Type B pancreatic cell (in vitro differentiated cells): ENCODE measurements around the gene TMEM234. TPM values are rescaled to one million over a fixed set of nuclear protein-coding genes. Genes with fewer than 3 reads are reported as not detected.

ENCODE experiments used
- DNase-seq: peaks from one replicate; pipeline ENCODE4 v3.0.0; 2021; ENCODE audit warnings: mixed read lengths; ENCODE audit not compliant: unreplicated experiment; ENCODE audit errors: extremely low spot score
- H3K27ac Mint-ChIP-seq: 2 replicates; pipeline ENCODE4 v1.8.0; 2021; ENCODE audit warnings: mild to moderate bottlenecking, mixed read lengths
- H3K27me3 Mint-ChIP-seq: 2 replicates; pipeline ENCODE4 v1.8.0; 2021; ENCODE audit warnings: mixed read lengths
- H3K36me3 Mint-ChIP-seq: 2 replicates; pipeline ENCODE4 v1.8.0; 2021; ENCODE audit warnings: mixed read lengths
- H3K4me1 Mint-ChIP-seq: one replicate; pipeline ENCODE4 v1.8.0; 2021; ENCODE audit warnings: mixed read lengths; ENCODE audit not compliant: unreplicated experiment
- H3K4me3 Mint-ChIP-seq: 2 replicates; pipeline ENCODE4 v1.8.0; 2021; ENCODE audit warnings: mild to moderate bottlenecking, mixed read lengths
- H3K9me3 Mint-ChIP-seq: 2 replicates; pipeline ENCODE4 v1.8.0; 2021; ENCODE audit warnings: mixed read lengths
- total RNA-seq: library from RNA; stranded (reverse); gene quantifications from 2 replicates; pipeline ENCODE4 v1.2.1, GENCODE V29; 2021; ENCODE audit warnings: low replicate concordance
- TF ChIP-seq, protein P1 (sequence below): fragments of 200-600 bp; sonication (generic); conservative IDR thresholded peaks from 2 replicates; pipeline ENCODE4 v1.5.0; 2021; ENCODE audit warnings: antibody characterized with exemption, mild to moderate bottlenecking

TMEM234 gene
- total RNA-seq, 1 donor from 2014 or later, result 35.4 TPM

DNA sequence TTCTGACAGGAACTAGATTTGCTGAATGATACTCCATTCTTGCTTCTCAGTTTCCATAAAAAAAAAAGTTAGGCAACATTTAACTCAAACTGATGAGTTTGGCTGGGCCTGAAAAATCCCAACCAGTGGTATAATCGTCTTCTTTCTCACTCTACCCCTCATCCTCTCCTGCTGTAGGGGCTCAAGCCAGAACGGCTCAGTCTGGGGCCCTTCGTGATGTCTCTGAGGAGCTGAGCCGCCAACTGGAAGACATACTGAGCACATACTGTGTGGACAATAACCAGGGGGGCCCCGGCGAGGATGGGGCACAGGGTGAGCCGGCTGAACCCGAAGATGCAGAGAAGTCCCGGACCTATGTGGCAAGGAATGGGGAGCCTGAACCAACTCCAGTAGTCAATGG is 41.1 kb downstream of the TMEM234 start:
- TF ChIP-seq, protein P1, sequence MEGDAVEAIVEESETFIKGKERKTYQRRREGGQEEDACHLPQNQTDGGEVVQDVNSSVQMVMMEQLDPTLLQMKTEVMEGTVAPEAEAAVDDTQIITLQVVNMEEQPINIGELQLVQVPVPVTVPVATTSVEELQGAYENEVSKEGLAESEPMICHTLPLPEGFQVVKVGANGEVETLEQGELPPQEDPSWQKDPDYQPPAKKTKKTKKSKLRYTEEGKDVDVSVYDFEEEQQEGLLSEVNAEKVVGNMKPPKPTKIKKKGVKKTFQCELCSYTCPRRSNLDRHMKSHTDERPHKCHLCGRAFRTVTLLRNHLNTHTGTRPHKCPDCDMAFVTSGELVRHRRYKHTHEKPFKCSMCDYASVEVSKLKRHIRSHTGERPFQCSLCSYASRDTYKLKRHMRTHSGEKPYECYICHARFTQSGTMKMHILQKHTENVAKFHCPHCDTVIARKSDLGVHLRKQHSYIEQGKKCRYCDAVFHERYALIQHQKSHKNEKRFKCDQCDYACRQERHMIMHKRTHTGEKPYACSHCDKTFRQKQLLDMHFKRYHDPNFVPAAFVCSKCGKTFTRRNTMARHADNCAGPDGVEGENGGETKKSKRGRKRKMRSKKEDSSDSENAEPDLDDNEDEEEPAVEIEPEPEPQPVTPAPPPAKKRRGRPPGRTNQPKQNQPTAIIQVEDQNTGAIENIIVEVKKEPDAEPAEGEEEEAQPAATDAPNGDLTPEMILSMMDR, result no peak
- Mint-ChIP-seq H3K27me3 (no peaks in the 10 kb centered on the region), H3K4me3 (peak overlapping the region; percentile 96), H3K4me1 (peaks cover 29% of the 10 kb centered on the region), H3K36me3 (peaks cover 33% of the 10 kb centered on the region), H3K9me3 (no peaks in the 10 kb centered on the region), H3K27ac (peak overlapping the region; percentile 90)
- DNase-seq, result no peak

DNA sequence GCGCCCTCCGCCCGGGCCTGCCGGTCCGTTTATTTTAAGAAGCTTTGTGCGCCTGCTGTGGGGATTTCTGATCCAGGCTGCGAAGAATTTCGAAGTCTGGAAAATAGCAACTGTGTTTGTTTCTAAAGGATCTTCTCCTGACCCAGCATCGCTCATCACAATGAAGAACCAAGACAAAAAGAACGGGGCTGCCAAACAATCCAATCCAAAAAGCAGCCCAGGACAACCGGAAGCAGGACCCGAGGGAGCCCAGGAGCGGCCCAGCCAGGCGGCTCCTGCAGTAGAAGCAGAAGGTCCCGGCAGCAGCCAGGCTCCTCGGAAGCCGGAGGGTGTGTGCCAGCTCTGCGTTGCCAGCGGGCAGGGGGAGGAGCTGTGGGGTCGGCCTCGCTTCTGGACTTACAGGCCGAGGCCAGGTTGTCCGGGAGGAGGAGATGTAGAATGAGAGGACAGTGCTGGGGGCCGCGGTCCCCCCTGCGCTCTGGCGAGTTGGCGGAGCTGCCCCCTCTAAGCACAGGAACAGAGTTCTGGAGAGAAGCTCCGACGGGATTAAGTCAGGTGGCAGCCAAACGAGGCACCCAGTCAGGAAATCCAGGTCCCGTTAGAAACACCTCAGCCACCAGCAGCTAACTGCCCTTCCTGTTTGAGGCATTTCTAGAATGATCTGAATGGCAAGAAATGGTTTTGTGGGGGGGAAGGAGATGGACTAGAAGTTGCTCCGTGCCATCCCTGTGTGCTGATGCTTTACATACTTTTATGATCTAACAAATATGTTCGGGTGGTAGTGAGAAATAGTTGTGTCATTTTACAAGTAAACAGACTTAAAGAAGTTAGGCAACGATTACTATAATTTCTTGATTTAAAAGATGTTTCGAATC is 41.7 kb downstream of the TMEM234 start:
- Mint-ChIP-seq H3K9me3 (no peaks in the 10 kb centered on the region), H3K27ac (peak overlapping the region; percentile 90), H3K36me3 (peaks cover 30% of the 10 kb centered on the region), H3K4me1 (peaks cover 28% of the 10 kb centered on the region), H3K27me3 (no peaks in the 10 kb centered on the region), H3K4me3 (peak overlapping the region; percentile 96)
- TF ChIP-seq, protein P1, result peak; percentile 4
- DNase-seq, result no peak

DNA sequence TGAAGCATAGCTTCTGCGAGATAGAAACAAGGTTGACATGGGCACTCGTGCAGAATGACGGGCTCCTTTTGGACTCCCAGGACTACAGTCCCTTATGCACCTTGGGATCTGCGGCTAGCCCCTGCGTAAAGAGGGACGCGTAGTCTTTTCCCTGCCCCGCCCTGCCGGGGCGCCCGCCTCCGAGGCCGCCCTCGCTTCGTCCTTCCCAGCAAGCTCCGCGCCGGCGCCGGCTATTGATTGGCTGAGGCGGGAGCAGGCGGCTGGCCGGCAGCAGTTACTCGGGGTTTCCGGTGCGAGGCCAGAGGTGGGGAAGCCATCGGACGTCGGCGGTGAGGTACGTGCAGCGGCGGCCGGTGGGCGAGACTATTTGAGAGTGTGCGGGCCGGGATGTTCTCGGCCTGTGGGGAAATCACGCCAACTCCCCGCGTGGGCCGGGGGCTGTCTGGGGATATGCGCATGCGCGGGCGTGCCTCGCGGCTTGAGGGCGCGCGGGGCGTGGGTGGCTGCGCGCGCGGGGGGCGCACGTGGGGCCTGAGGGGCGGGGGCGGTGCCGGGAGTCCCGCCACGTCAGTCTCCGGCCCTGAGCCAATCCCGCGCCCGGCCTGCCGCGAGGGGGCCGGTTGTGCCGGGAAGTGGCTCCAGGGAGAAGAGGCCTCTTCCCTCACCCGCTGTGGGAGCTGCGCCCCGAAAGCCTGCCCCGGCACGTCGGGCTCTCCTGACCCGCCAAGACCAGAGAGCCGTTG is 42.5 kb downstream of the TMEM234 start, which contains the start of gene TXLNA:
TXLNA (plus strand) TSS at position 233 of the 743 bp plus-strand sequence. CDS start 671 bp downstream, outside the sequence.
- DNase-seq, result peak; percentile 94
- Mint-ChIP-seq H3K4me1 (peaks cover 22% of the 10 kb centered on the region), H3K4me3 (peak within 1 kb of the TSS; percentile 96), H3K9me3 (no peaks in the 10 kb centered on the region), H3K27me3 (no peaks in the 10 kb centered on the region), H3K36me3 (peaks cover 25% of the 10 kb centered on the region), H3K27ac (peak within 1 kb of the TSS; percentile 95)
- TF ChIP-seq, protein P1, result peak; percentile 12

- Mint-ChIP-seq H3K9me3 (no peaks in the 10 kb centered on the region), H3K36me3 (peaks cover 27% of the 10 kb centered on the region)
Observed at GRCh38 chr1:32179193-32179442, 43.0 kb downstream of the TMEM234 start.

GRCh38 chr1:32178380-32179192 is 43.6 kb downstream of the TMEM234 start:
- Mint-ChIP-seq H3K27me3 (no peaks in the 10 kb centered on the region), H3K27ac (peak overlapping the region; percentile 95), H3K4me3 (peak overlapping the region; percentile 93), H3K9me3 (no peaks in the 10 kb centered on the region), H3K4me1 (peaks cover 16% of the 10 kb centered on the region), H3K36me3 (peaks cover 24% of the 10 kb centered on the region)
- TF ChIP-seq, protein P1, result no peak
- no peak for DNase-seq

More at GRCh38 chr1:32179193-32179442, 43.0 kb downstream of the TMEM234 start:
- TF ChIP-seq, protein P1, result no peak
- Mint-ChIP-seq H3K4me3 (peak overlapping the region; percentile 93), H3K27ac (peak overlapping the region; percentile 95), H3K27me3 (no peaks in the 10 kb centered on the region), H3K4me1 (peaks cover 19% of the 10 kb centered on the region)
- DNase-seq, result no peak
